MM.1S (cell line): ENCODE data around the gene DGKG.

Source experiments
- EZH2 ChIP-seq: fragments of 300-600 bp; sonication (generic); optimal IDR thresholded peaks from 2 replicates; pipeline ENCODE3; 2017; ENCODE audit warnings: low read depth, mild to moderate bottlenecking, antibody characterized with exemption, low read length, mixed read lengths
- EZH2phosphoT487 ChIP-seq: fragments of 300-600 bp; sonication (generic); IDR thresholded peaks from 2 replicates; pipeline ENCODE4 v1.6.1; 2018; ENCODE audit warnings: antibody characterized with exemption, low read length
- TF ChIP-seq, protein P1 (sequence below): fragments of 300-600 bp; sonication (generic); IDR thresholded peaks from 2 replicates; pipeline ENCODE4 v1.5.1; 2016; ENCODE audit warnings: antibody characterized with exemption, low read length, mixed read lengths

DNA sequence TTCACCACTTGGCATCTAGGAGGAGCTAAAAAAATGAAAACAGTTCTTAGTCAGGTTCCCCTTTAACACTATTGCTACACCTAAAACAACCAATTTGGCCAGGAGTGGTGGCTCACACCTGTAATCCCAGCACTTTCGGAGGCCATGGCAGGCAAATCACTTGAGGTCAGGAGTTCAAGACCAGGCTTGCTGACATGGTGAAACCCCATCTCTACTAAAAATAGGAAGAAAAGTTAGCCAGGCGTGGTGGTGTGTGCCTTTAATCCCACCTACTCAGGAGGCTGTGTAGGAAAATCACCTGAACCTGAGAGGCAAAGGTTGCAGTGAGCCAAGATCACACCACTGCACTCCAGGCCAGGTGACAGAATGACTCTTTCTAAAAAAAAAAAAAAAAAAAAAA, 124.1 kb downstream of the DGKG start:
- TF ChIP-seq, protein P1, sequence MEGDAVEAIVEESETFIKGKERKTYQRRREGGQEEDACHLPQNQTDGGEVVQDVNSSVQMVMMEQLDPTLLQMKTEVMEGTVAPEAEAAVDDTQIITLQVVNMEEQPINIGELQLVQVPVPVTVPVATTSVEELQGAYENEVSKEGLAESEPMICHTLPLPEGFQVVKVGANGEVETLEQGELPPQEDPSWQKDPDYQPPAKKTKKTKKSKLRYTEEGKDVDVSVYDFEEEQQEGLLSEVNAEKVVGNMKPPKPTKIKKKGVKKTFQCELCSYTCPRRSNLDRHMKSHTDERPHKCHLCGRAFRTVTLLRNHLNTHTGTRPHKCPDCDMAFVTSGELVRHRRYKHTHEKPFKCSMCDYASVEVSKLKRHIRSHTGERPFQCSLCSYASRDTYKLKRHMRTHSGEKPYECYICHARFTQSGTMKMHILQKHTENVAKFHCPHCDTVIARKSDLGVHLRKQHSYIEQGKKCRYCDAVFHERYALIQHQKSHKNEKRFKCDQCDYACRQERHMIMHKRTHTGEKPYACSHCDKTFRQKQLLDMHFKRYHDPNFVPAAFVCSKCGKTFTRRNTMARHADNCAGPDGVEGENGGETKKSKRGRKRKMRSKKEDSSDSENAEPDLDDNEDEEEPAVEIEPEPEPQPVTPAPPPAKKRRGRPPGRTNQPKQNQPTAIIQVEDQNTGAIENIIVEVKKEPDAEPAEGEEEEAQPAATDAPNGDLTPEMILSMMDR = no peak
- no peak for TF ChIP-seq EZH2phosphoT487
- TF ChIP-seq EZH2 = no peak
